ENCODE results near the gene SCN10A.

GRCh38 chr3:38773528-38773927, 42.5 kb downstream of the SCN10A start:
- TF ChIP-seq EZH2phosphoT487 (IDR thresholded peaks at IDR 0.05; ENCODE audit: low read depth) = no peak
- TF ChIP-seq, protein P1, sequence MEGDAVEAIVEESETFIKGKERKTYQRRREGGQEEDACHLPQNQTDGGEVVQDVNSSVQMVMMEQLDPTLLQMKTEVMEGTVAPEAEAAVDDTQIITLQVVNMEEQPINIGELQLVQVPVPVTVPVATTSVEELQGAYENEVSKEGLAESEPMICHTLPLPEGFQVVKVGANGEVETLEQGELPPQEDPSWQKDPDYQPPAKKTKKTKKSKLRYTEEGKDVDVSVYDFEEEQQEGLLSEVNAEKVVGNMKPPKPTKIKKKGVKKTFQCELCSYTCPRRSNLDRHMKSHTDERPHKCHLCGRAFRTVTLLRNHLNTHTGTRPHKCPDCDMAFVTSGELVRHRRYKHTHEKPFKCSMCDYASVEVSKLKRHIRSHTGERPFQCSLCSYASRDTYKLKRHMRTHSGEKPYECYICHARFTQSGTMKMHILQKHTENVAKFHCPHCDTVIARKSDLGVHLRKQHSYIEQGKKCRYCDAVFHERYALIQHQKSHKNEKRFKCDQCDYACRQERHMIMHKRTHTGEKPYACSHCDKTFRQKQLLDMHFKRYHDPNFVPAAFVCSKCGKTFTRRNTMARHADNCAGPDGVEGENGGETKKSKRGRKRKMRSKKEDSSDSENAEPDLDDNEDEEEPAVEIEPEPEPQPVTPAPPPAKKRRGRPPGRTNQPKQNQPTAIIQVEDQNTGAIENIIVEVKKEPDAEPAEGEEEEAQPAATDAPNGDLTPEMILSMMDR (IDR thresholded peaks at IDR 0.05; ENCODE audit: low read depth, low read length) = no peak

Data from OCI-LY3 (cell line).